GM23338 (cell line): ENCODE data around the gene TP73.

Experiments used
- CREB1 ChIP-seq: fragments of 250-450 bp; sonication (Bioruptor Pico); IDR thresholded peaks from 2 replicates; pipeline ENCODE4 v1.5.0; 2020; ENCODE audit warnings: low read depth, mild to moderate bottlenecking, moderate library complexity
- ETS1 ChIP-seq: IDR thresholded peaks from 2 replicates; pipeline ENCODE4 v1.6.1; 2016; ENCODE audit warnings: antibody characterized with exemption
- EZH2 ChIP-seq: fragments of 200-600 bp; sonication (generic); IDR thresholded peaks from one replicate; pipeline ENCODE4 v1.8.0; 2017; ENCODE audit warnings: antibody characterized with exemption, mild to moderate bottlenecking, low read depth; ENCODE audit not compliant: unreplicated experiment
- EZH2phosphoT487 ChIP-seq: fragments of 200-600 bp; sonication (generic); IDR thresholded peaks from one replicate; pipeline ENCODE4 v1.8.1; 2018; ENCODE audit warnings: antibody characterized with exemption; ENCODE audit not compliant: unreplicated experiment
- POLR2AphosphoS5 ChIP-seq: IDR thresholded peaks from 2 replicates; pipeline ENCODE4 v1.6.1; 2016; ENCODE audit warnings: antibody characterized with exemption, low read depth
- REST ChIP-seq: IDR thresholded peaks from one replicate; pipeline ENCODE4 v1.6.1; 2018; ENCODE audit warnings: antibody characterized with exemption; ENCODE audit not compliant: unreplicated experiment
- STAT1 ChIP-seq: IDR thresholded peaks from one replicate; pipeline ENCODE4 v1.6.1; 2016; ENCODE audit warnings: antibody characterized with exemption; ENCODE audit not compliant: unreplicated experiment
- ZNF331 ChIP-seq: fragments of 250-450 bp; sonication (Bioruptor Pico); IDR thresholded peaks from 2 replicates; pipeline ENCODE4 v1.5.0; 2020; ENCODE audit warnings: low read depth, mild to moderate bottlenecking, moderate library complexity
- TF ChIP-seq, protein P1 (sequence below), 2 experiments: fragments of 200-600 bp in 1 of 2; sonication (generic) in 1 of 2; conservative IDR thresholded peaks; 2 replicates each; pipeline versions ENCODE4 v1.5.1 to v1.6.1; 2016 to 2017; ENCODE audit warnings: antibody characterized with exemption in 2 of 2, low read depth in 2 of 2, mild to moderate bottlenecking in 2 of 2, moderate library complexity in 1 of 2

- TF ChIP-seq, protein P1, sequence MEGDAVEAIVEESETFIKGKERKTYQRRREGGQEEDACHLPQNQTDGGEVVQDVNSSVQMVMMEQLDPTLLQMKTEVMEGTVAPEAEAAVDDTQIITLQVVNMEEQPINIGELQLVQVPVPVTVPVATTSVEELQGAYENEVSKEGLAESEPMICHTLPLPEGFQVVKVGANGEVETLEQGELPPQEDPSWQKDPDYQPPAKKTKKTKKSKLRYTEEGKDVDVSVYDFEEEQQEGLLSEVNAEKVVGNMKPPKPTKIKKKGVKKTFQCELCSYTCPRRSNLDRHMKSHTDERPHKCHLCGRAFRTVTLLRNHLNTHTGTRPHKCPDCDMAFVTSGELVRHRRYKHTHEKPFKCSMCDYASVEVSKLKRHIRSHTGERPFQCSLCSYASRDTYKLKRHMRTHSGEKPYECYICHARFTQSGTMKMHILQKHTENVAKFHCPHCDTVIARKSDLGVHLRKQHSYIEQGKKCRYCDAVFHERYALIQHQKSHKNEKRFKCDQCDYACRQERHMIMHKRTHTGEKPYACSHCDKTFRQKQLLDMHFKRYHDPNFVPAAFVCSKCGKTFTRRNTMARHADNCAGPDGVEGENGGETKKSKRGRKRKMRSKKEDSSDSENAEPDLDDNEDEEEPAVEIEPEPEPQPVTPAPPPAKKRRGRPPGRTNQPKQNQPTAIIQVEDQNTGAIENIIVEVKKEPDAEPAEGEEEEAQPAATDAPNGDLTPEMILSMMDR (conservative IDR thresholded peaks at IDR 0.05; ENCODE audit: low read depth in 2 of 2): no peak
- no peak for TF ChIP-seq EZH2
- TF ChIP-seq ZNF331 (CRISPR knock-in tag): no peak
- no peak for TF ChIP-seq REST
- TF ChIP-seq EZH2phosphoT487: no peak
- peak; percentile 57 for TF ChIP-seq POLR2AphosphoS5
- no peak for TF ChIP-seq ETS1
- TF ChIP-seq CREB1 (CRISPR knock-in tag): no peak
- no peak for TF ChIP-seq STAT1
Observed at GRCh38 chr1:3746389-3746829, 94.1 kb downstream of the TP73 start.
